SK-N-SH (cell line): ENCODE measurements around the gene TASP1.

Experiments used
- CTCF ChIP-seq: fragments of 200-600 bp; sonication (generic); IDR thresholded peaks from 2 replicates; pipeline ENCODE4 v1.6.1; 2017; ENCODE audit warnings: antibody characterized with exemption, mild to moderate bottlenecking, moderate library complexity
- EP300 ChIP-seq, 2 experiments: IDR thresholded peaks; 2 replicates each; pipeline versions ENCODE4 v1.4.0 to v1.6.1; 2012; ENCODE audit warnings: borderline replicate concordance in 1 of 2, low read depth in 1 of 2, low read length in 1 of 2
- IRF3 ChIP-seq: fragments of 150-350 bp; IDR thresholded peaks from 2 replicates; pipeline ENCODE4 v1.6.1; 2016; ENCODE audit warnings: mild to moderate bottlenecking, low read depth, low read length
- MAX ChIP-seq: IDR thresholded peaks from 2 replicates; pipeline ENCODE4 v1.4.0; 2012; ENCODE audit warnings: low read depth
- NRF1 ChIP-seq: IDR thresholded peaks from 2 replicates; pipeline ENCODE4 v1.6.1; 2012; ENCODE audit warnings: low read depth, mild to moderate bottlenecking, low read length
- RAD21 ChIP-seq: IDR thresholded peaks from 2 replicates; pipeline ENCODE4 v1.6.1; 2012; ENCODE audit warnings: mild to moderate bottlenecking, low read length
- SMC3 ChIP-seq: IDR thresholded peaks from 2 replicates; pipeline ENCODE4 v1.6.1; 2012; ENCODE audit warnings: low read depth, low read length, improper control_type of control experiment
- TAF1 ChIP-seq: IDR thresholded peaks from 2 replicates; pipeline ENCODE4 v1.6.1; 2012; ENCODE audit warnings: low read depth, mild to moderate bottlenecking, low read length, moderate library complexity, borderline replicate concordance
- TCF12 ChIP-seq: IDR thresholded peaks from 2 replicates; pipeline ENCODE4 v1.4.0; 2012
- USF1 ChIP-seq: IDR thresholded peaks from 2 replicates; pipeline ENCODE4 v1.4.0; 2012; ENCODE audit warnings: low read depth, borderline replicate concordance
- USF2 ChIP-seq: fragments of 150-350 bp; IDR thresholded peaks from 2 replicates; pipeline ENCODE4 v1.6.1; 2017; ENCODE audit warnings: antibody characterized with exemption, low read length, low read depth, borderline replicate concordance
- YY1 ChIP-seq: IDR thresholded peaks from 2 replicates; pipeline ENCODE4 v1.4.0; 2012; ENCODE audit warnings: low read depth, mild to moderate bottlenecking

GRCh38 chr20:13416531-13416930 lies 222.2 kb downstream of the TASP1 start:
- no peak for TF ChIP-seq TCF12
- no peak for TF ChIP-seq CTCF
- TF ChIP-seq YY1: no peak
- TF ChIP-seq EP300 (IDR thresholded peaks at IDR 0.05; ENCODE audit: borderline replicate concordance in 1 of 2, low read depth in 1 of 2, low read length in 1 of 2): no peak
- no peak for TF ChIP-seq IRF3
- TF ChIP-seq RAD21: no peak
- no peak for TF ChIP-seq SMC3
- TF ChIP-seq NRF1: no peak
- no peak for TF ChIP-seq USF1
- no peak for TF ChIP-seq USF2
- TF ChIP-seq TAF1: no peak
- no peak for TF ChIP-seq MAX
